Hepatic stellate cell (primary cell): ENCODE results near the gene BIRC7.

Experiments
- DNase-seq: peaks from one replicate; pipeline ENCODE4 v3.0.0; 2011; ENCODE audit warnings: low spot score

Gene BIRC7

DNA sequence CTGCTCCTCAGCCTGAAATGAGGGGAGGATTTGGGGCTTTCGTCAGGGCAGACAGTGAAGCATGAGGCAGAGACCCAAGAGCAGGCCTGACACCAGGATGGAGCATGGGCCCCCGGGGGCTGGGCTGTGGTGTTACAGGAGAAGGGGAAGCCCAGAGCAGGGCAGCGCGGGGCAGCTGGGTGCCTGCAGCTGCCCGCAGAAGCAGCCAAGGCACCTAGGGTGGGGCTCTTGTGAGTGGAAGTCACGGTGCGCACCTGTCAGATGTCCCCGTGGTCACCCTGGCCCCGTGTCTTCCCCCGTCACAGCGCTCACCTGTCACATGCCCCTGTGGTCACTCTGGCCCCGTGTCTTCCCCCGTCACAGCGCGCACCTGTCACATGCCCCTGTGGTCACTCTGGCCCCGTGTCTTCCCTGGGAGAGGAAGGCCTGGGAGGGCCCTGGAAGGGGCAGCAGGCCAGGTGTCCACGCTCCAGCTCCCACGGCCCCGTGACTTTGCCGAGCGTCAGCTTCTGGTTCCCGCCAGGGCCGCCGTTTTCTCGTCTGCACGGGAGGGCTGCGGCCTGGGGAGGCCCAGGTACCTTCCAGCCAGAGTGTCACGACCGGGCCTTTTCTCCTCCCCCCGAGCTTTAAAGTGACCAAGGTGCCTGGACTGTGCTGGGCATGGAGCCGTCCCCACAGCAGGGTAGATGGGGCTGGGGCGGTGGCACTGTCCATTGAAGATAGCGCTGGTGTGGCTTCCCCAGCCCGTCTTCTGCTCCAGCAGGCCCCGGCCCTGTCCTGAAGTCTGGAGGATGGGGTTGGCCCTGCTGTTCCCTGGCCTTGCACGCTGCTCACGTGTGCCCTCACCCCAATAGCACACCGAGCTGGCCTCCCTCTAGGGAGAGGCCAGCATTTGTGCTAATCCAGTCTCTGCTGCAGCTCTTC, 46.3 kb downstream of the BIRC7 start:
- no peak for DNase-seq

DNA sequence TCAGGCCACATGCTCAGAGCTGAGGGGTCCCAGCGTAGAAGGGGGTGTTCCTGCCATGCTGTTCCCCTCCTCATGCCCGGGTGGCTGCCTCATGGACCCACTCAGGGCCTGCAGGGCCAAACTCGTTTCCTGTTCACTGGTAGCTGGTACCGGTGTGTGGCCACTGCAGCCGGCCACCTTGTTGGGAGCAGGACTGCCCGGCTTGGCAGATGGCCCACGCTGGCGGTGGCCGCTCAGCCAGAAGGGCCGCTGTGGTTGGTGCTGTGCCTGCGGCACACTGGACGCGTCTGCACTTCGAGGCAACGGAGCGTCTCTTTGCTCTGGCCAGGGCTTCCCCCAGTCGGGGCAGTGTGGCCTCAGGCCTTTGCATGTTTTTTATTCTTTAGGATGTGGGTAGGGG, 47.2 kb downstream of the BIRC7 start:
- no peak for DNase-seq

DNA sequence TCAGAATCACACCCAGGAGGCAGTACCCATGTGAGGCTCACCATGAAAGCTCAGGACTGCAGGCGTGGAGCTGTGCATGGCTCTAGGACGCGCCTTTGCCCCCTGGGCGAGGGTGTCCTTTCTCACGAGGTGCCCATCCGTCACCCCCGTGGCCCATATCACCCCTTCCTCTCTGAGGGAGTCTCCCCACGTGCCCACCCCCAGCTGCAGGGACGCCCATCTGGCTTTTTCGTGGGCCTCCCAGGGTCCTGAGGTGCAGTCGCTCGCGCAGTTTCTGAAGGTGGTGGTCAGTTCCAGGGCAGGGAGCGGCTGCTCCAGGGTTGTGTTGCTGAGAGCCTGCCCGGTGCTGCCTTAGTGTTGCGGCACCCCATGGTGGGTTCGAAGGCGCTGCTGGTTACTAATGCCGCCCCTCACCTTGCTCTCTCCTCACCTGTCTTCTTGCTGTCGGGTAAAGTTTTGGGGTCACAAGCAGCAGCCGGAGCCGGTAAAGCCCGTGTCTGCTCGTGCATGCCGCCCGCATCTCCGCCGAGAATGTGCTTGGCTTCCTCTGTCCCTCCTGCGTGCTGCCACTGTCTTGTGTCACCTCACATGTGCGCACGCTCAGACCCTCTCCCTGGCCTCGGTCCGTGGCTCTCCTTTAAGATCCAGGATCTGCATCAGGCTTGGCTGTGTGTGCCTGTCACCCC, 47.8 kb downstream of the BIRC7 start:
- DNase-seq, result no peak

DNA sequence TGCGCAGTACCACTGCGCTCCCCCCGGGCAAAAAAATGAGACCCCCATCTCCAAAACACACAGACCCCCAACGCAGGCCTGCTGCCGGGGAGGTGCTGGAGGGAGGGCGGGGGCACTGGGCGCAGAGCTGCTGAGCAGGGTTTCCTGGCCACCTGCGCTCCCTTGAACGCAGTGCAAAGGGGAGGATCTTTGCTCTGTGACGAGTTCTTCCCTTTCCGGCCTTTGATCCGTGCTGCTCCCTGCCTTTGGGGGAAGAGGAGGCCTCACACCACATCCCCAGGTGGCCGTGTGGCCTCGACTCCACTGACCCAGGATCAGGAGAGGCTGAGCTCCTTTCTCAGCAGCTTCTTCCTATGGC, 48.4 kb downstream of the BIRC7 start:
- no peak for DNase-seq

DNA sequence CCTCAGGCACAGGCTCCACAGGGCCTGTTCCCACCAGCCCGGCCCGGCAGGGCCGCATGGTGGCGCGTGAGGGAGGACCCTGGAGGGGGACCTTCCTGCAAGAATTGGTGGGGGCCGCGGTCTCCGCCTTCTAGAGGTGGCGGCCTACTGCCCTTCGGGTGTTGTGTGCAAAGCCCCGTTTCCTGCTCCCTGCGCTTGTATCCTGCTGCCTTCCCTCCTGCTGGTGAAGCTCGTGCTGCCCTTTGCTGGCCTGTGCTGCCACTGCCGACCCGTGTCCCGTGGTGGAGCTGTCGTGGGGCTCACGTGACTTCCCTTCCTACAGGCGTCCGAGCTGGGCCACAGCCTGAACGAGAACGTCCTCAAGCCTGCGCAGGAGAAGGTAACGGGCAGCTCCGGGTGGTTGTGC, 48.8 kb downstream of the BIRC7 start:
- no peak for DNase-seq

DNA sequence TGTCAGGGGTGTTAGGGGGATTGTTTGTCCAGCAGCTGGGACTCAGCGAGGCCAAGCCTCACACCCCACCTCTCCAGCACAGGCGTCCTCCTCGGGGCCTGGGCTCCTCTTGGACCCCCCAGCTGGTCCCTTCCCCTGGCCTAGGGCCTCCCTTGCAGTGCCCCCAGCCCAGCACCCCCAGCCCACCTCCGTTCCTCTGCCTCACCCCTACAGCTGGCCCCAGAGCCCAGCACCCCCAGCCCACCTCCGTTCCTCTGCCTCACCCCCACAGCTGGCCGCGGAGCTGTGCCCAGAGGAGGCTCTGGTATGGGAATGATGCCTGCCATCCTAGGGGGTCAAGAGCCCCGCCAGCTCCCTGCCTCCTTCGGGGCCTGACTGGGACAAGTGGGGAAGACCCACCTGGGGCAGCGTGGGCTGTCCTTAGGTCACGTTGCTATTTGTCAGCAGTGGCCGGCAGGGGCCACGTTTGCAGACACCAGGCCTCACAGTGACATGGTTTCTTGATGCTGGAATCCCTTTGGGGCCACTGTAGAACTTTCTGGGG, 49.3 kb downstream of the BIRC7 start:
- DNase-seq, result no peak

DNA sequence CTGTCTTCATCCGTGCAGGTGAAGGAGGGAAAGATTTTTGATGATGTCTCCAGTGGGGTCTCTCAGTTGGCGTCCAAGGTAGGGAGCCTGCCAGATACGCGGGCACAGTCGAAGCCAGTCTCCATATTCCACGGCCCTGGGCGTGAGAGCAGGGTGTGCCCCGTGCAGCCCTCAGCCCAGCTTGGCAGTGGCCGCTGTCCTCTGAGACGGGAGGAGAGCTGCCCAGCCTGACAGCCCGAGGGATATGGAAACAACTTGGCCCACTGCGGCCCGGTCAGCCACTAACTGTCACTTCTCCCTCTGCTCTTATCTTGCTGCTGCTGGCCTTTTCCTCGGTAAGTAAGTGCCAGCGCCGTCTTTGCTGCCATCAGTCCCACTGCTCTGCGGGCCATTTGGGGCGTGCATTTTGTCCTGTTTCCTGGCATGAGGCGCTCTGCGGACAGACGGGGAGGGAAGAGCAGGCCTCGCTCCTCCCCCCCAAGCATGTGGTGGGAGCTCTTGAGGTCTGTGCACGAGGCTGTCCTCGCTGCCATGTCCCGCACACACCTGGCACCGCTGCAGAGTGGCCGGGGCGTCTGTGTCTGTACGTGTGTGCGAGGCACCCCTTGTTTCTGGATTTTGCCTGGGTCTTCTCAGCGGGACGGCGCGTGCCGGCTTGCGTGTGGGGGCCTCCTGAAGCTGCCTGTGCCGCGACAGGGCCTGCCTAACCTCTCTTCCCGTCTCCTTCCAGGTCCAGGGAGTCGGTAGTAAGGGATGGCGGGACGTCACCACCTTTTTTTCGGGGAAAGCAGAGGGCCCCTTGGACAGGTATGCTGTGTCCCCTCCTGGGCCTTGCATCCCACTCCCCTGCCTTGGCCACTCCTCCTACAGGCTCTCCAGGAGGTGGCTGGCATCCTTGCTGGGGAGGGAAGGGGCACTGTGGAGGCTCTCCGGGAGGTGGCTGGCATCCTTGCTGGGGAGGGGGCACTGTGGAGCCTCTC, 50.2 kb downstream of the BIRC7 start:
- no peak for DNase-seq

DNA sequence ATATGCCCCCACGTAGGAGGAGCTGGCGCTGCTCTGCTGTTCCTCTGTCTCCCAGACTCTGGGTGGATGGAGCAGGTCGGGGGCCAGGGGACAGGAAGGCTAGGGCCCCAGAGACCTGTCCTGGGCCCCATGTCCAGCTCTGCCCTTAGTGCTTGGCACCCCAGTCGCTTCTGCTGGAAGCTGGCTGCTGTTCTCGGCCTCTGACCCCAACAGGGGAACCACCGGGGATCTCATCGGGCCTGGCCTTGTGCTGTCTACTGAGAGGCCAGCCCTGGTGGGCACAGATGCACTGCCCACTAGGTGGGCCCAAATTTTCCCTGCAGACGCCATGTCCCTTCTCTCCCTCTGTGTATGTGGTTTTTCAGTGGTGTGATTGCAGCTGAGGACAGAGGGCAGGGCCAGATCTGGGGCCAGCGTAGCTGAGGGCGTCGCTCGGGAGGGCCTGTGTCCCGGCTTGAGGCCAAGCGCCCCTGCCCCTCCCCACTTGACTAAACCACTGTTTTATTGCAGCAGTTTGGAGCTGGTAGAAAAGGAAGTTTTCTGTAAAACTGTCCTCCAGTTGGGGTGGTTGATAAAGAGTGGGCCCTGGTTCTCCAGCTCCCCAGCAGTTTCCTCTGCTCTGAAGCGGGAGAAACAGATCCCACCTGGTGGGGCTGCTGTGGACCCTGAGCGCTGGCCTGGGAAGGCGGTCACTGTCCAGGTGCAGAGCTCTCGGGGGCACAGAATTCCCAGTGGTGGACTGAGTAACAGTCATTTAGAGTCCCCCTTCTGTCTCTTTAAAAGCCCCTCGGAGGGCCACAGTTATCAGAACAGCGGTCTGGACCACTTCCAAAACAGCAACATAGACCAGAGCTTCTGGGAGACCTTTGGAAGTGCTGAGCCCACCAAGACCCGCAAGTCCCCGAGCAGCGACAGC, 51.3 kb downstream of the BIRC7 start:
- no peak for DNase-seq

DNA sequence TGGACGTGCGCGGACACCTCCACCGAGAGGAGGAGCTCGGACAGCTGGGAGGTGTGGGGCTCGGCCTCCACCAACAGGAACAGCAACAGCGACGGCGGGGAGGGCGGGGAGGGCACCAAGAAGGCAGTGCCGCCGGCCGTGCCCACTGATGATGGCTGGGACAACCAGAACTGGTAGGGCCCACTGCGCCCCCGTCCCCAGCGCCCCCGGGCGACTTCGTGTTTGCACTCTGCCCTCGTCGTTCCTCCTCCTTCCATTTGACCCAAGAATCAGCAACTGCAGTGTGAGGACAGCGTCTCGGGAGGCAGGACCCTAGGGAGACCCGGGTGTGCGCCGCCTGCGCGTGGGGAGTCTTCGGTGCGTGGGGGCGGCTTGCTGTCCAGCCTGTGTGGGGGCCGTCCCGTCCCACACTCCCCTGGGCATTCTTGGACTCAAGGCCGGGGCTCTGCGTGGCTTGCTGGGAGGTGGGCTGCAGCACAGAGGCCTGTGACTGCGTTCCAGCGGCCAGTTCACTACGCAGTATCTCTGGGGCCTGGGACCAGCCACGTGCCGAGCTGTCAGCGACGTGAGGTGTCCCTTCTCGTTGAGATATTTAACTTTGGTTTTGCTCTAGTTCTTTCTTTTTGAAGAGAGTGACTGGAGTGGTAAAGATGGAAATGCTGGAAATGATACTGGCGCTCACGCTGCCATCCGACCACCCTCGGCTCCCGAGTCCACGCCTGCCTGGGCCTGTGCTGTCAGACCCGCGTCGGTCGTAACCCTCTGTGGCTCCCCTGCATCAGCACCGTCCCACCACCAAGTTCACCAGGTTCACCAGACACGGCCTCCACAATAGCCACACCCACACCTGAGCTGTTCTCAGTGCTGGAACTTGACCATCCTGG, 52.2 kb downstream of the BIRC7 start:
- DNase-seq, result no peak

DNA sequence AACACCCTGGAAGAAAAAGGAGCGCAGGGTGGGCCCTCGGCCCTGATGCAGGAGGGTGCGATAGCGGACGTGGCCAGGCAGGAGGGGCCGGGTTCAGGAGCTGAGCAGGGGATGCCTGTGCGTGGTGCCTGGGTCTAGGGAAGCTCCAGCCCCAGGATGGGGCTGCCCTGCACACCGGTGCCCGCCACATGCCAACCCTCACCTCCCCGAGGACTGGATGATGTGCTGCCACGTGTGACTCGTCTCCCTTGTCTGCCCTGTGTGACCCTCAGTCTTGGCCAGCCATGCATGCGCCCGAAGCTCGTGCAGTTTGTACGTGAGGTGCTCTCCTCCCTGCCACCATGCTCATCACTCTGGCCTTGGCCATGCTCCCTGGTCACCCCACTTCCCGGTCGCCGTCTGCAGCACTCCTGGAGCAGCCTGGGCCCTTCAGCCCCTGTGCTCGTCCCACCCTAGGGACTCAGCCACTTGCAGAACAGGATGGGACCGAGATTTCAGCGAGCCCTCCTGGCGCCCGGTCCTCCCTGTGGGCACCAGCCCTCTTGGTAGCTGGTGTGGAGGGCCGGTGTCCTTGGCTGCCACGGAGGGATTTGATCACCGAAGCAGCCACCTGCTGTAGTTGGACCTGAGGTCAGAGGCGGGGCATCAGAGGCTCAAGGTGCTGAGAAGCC, 53.0 kb downstream of the BIRC7 start:
- no peak for DNase-seq

DNA sequence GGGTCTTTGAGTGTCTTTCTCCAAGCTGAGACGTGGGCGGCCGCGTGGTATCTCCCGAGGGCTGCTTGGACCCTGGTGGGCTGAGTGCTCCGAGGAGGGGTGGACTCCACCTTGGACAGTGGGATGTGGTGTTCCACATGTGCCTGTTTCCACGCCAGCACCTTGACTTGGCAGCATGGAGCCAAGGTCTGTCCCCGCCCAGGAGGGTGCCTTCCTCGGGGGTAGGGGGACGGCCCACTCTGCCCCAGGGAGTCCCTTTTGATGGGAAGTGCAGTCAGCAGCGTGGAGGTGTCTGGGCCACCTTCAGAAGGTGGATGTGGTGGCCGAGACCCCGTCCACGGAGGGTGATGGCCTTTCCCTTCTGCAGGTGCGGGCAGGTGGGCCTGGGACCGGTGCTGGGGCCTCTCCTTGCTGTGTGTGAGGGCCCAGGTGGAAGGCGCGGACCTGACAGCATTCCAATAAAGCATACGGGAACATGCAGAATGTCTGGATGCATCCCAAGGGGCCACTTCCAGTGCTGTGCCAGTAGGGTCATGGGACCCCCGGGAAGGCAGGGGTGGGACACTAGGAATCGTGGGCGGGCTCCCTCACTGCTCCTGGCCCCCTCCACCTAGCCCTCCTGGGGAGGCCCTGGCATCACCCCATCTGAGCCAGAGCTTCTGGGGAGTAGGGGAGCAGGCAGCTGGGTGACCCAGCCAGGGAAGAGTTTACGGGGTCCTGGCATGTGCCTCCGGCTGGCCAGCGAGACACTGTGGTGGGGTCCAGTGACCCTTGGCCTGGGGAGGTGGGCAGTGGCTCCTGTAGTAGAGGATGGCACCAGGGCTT, 53.8 kb downstream of the BIRC7 start:
- no peak for DNase-seq
